Measurements from ENCODE around the gene TIGIT. TPM values are rescaled to one million over a fixed set of nuclear protein-coding genes. Genes with fewer than 3 reads are reported as not detected.

Gene TIGIT
- total RNA-seq, 1 donor from 2014 or later: 1.7 TPM

DNA sequence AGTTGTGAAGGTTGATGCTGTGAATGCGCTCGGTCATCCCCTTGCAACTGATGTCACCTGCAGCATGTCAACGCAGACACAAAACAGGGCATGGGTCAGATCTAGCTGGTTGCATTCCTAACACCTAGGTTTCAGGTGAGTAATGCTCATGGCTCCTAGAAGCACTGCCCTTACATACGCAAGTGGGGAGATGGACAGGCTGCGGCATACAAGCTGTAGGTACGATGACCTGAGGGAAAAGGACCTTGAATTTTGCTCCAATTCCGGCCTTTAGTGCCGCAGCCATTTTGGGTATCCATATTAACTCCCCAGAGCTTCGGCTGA is 58.0 kb downstream of the TIGIT start:
- Histone ChIP-seq H3K36me3 (peaks cover 36% of the 10 kb centered on the region), H3K27me3 (no peaks in the 10 kb centered on the region), H3K4me3 (no peak overlapping the region), H3K4me1 (no peaks in the 10 kb centered on the region), H3K9me3 (no peaks in the 10 kb centered on the region), H3K27ac (no peak overlapping the region)
- DNase-seq (no peak), ATAC-seq (no peak)
- intact Hi-C loops (cut with DNase I): no loop called here
- TF ChIP-seq, protein P1, sequence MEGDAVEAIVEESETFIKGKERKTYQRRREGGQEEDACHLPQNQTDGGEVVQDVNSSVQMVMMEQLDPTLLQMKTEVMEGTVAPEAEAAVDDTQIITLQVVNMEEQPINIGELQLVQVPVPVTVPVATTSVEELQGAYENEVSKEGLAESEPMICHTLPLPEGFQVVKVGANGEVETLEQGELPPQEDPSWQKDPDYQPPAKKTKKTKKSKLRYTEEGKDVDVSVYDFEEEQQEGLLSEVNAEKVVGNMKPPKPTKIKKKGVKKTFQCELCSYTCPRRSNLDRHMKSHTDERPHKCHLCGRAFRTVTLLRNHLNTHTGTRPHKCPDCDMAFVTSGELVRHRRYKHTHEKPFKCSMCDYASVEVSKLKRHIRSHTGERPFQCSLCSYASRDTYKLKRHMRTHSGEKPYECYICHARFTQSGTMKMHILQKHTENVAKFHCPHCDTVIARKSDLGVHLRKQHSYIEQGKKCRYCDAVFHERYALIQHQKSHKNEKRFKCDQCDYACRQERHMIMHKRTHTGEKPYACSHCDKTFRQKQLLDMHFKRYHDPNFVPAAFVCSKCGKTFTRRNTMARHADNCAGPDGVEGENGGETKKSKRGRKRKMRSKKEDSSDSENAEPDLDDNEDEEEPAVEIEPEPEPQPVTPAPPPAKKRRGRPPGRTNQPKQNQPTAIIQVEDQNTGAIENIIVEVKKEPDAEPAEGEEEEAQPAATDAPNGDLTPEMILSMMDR (IDR thresholded peaks at IDR 0.05): no peak

DNA sequence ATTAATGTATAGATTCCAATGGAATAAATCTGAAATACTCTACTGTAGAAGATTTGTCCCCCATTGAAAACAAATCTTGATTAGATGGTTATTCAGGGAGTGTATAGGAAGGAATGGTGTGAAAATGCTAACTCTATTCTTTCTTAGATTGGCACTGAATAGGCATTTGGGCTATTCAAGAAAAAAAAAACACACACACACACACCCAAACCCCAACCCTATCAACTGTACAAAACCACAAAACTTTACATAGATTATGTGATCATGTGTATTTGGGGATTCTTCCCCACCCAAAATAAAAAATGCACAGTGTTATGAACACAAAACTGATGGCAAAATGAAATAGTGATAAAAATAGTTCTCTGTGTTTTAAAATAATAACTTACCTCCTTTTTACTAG is 61.8 kb downstream of the TIGIT start:
- Histone ChIP-seq H3K36me3 (peaks cover 10% of the 10 kb centered on the region), H3K4me1 (no peaks in the 10 kb centered on the region), H3K4me3 (no peak overlapping the region), H3K9me3 (no peaks in the 10 kb centered on the region), H3K27me3 (no peaks in the 10 kb centered on the region), H3K27ac (no peak overlapping the region)
- TF ChIP-seq, protein P1 (IDR thresholded peaks at IDR 0.05): no peak
- intact Hi-C loops (cut with DNase I): no loop called here
- DNase-seq: no peak
- ATAC-seq: no peak

DNA sequence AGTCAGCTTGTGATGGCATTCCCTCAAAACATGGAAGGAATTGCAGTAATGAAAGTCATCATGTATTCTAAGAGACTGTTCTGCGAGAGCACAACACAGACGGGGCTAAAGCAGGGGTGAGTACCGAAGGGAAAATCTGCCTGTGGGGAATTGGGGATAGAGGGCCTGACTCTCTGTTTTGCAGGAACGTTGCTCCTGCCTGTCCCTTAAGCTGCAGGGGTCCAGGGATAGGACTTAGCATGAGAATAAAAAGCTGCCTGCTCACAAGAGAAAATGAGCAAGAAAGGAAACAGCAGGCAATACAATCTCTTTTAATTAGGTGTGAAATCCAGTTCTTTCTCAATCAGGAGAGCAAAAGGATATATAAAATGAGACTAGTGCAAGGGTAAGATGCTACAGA is 62.2 kb downstream of the TIGIT start:
- Histone ChIP-seq H3K36me3 (peaks cover 6% of the 10 kb centered on the region), H3K4me3 (no peak overlapping the region), H3K27ac (no peak overlapping the region), H3K4me1 (no peaks in the 10 kb centered on the region), H3K9me3 (no peaks in the 10 kb centered on the region), H3K27me3 (no peaks in the 10 kb centered on the region)
- no peak for ATAC-seq
- no peak for DNase-seq
- TF ChIP-seq, protein P1 (IDR thresholded peaks at IDR 0.05): no peak
- intact Hi-C loops (cut with DNase I): no loop called here

DNA sequence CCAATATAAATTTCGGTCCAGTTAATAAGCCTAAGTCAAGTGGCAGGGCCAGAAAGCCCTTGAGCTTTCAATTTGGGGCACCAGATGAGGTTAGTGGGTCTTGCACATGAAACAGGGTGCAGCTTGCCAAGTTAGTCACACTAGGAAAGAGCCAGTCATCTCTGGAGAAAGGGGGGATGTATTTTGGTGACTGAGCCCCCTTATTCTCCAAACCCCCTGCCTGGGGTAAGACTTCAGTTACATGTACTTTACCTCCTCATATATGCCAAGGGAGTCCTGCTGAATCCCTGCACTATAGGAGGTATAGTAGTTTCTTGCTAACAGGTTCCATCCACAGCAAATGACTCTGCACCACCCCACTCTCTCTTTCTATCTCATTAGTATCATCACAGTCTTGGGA is 62.7 kb downstream of the TIGIT start:
- no peaks in the 10 kb centered on the region for H3K27me3 ChIP-seq
- H3K4me1 ChIP-seq: no peaks in the 10 kb centered on the region
- no peak for ATAC-seq
- no peaks in the 10 kb centered on the region for H3K9me3 ChIP-seq
- TF ChIP-seq, protein P1 (IDR thresholded peaks at IDR 0.05): no peak
- H3K4me3 ChIP-seq: no peak overlapping the region
- DNase-seq: no peak
- no peak overlapping the region for H3K27ac ChIP-seq
- H3K36me3 ChIP-seq: peaks cover 1% of the 10 kb centered on the region
- intact Hi-C loops (cut with DNase I): no loop called here

Other genes with a start within 250 kb of the TIGIT start
- gene CCDC191, start 237.5 kb upstream of the TIGIT start, total RNA-seq: 4.1 TPM
- 22.5 TPM for gene QTRT2, start 237.3 kb upstream of the TIGIT start, total RNA-seq
- gene DRD3, start 115.0 kb upstream of the TIGIT start, total RNA-seq: not detected
- gene ZNF80, start 56.5 kb upstream of the TIGIT start, total RNA-seq: not detected

Measured in upper lobe of right lung (tissue), 1 donor.